Astrocyte (in vitro differentiated cells and primary cell): ENCODE data around the gene GRIP1. TPM values are rescaled to one million over a fixed set of nuclear protein-coding genes. Genes with fewer than 3 reads are reported as not detected.

Experiments used
- DNase-seq: peaks from one replicate; pipeline ENCODE4 v3.0.0-alpha.2; 2010; ENCODE audit warnings: low read depth
- FAIRE-seq: peaks from 2 replicates; lab custom pipeline; 2011; peaks lifted over from hg19 to GRCh38; lab: Jason Lieb, UNC
- H2AFZ ChIP-seq: 2 replicates; pipeline ENCODE4 v1.6.0; 2012; ENCODE audit warnings: low read depth, low read length, inconsistent platforms
- H3K27ac ChIP-seq: 2 replicates; pipeline ENCODE4 v1.5.1; 2011; ENCODE audit warnings: low read depth, low read length, inconsistent platforms
- H3K27me3 ChIP-seq: 2 replicates; pipeline ENCODE4 v1.6.0; 2011; ENCODE audit warnings: low read length, inconsistent platforms; ENCODE audit not compliant: insufficient read depth
- H3K36me3 ChIP-seq: 2 replicates; pipeline ENCODE4 v1.5.1; 2011; ENCODE audit warnings: low read length, inconsistent platforms; ENCODE audit not compliant: insufficient read depth
- H3K4me1 ChIP-seq: 2 replicates; pipeline ENCODE4 v1.5.1; 2011; ENCODE audit warnings: low read length, inconsistent platforms; ENCODE audit not compliant: insufficient read depth
- H3K4me2 ChIP-seq: 2 replicates; pipeline ENCODE4 v1.6.0; 2012; ENCODE audit warnings: low read length, inconsistent platforms
- H3K4me3 ChIP-seq: 2 replicates; pipeline ENCODE4 v1.5.1; 2011; ENCODE audit warnings: low read depth, mild to moderate bottlenecking, low read length, inconsistent platforms; ENCODE audit not compliant: insufficient read depth
- H3K79me2 ChIP-seq: 2 replicates; pipeline ENCODE4 v1.6.0; 2012; ENCODE audit warnings: mild to moderate bottlenecking, low read length, inconsistent platforms; ENCODE audit not compliant: insufficient read depth
- H3K9ac ChIP-seq: 2 replicates; pipeline ENCODE4 v1.6.0; 2012; ENCODE audit warnings: mild to moderate bottlenecking, low read length, inconsistent platforms
- H3K9me3 ChIP-seq: 2 replicates; pipeline ENCODE4 v1.5.1; 2012; ENCODE audit warnings: low read depth, mild to moderate bottlenecking, low read length, inconsistent platforms; ENCODE audit not compliant: insufficient read depth
- H4K20me1 ChIP-seq: 2 replicates; pipeline ENCODE4 v1.6.0; 2012; ENCODE audit warnings: low read length, inconsistent platforms; ENCODE audit not compliant: insufficient read depth
- H3K27ac Mint-ChIP-seq: one replicate; pipeline ENCODE4 v1.8.0; 2021; ENCODE audit warnings: mild to moderate bottlenecking, mixed read lengths; ENCODE audit not compliant: unreplicated experiment
- H3K27me3 Mint-ChIP-seq: one replicate; pipeline ENCODE4 v1.8.0; 2021; ENCODE audit warnings: low read depth, mixed read lengths; ENCODE audit not compliant: unreplicated experiment
- H3K36me3 Mint-ChIP-seq: one replicate; pipeline ENCODE4 v1.8.0; 2021; ENCODE audit warnings: low read depth, mixed read lengths; ENCODE audit not compliant: unreplicated experiment
- H3K4me1 Mint-ChIP-seq: one replicate; pipeline ENCODE4 v1.8.0; 2021; ENCODE audit warnings: low read depth, mixed read lengths; ENCODE audit not compliant: unreplicated experiment
- H3K4me3 Mint-ChIP-seq: one replicate; pipeline ENCODE4 v1.8.0; 2021; ENCODE audit warnings: mild to moderate bottlenecking, moderate library complexity, mixed read lengths; ENCODE audit not compliant: unreplicated experiment
- H3K9me3 Mint-ChIP-seq: one replicate; pipeline ENCODE4 v1.8.0; 2021; ENCODE audit warnings: mild to moderate bottlenecking, mixed read lengths; ENCODE audit not compliant: unreplicated experiment
- CTCF ChIP-seq: IDR thresholded peaks from 2 replicates; pipeline ENCODE4 v1.5.1; 2011; ENCODE audit warnings: low read depth, mild to moderate bottlenecking, inconsistent platforms, low read length, moderate library complexity; ENCODE audit not compliant: insufficient read depth
- EZH2 ChIP-seq: IDR thresholded peaks from 2 replicates; pipeline ENCODE4 v1.6.1; 2012; ENCODE audit warnings: mild to moderate bottlenecking, low read length, inconsistent platforms; ENCODE audit not compliant: insufficient read depth
- total RNA-seq: library from RNA; stranded (reverse); gene quantifications from 2 replicates; pipeline ENCODE4 v1.2.1, GENCODE V29; 2021

Gene GRIP1
- total RNA-seq, 1 donor from 2014 or later, result 16.7 TPM

DNA sequence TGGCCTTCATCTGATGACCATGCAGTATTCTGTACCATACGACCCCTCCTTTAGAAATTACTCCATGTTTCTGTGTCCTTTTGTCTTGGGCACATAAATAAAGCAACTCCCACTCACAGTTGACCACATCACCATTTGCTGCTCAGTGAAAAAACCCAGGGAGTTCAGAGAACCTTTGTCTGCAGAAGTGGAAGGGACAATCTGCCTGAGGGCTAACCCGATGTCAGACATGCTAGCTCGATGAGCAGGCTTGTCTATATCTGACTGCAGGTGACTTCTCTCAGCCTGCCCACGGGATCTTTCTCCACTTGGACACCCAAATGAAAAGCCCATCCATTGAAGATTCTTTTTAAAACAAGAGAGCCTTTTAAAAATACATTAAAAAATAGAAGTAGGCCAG lies 45.7 kb upstream of the GRIP1 start:
- Histone ChIP-seq H3K4me1 (no peaks in the 10 kb centered on the region), H3K27ac (no peak overlapping the region), H2AFZ (no peak overlapping the region), H3K4me3 (no peak overlapping the region), H3K4me2 (no peak overlapping the region), H3K9ac (no peak overlapping the region), H3K27me3 (no peaks in the 10 kb centered on the region), H4K20me1 (no peaks in the 10 kb centered on the region), H3K36me3 (no peaks in the 10 kb centered on the region), H3K79me2 (no peaks in the 10 kb centered on the region), H3K9me3 (no peaks in the 10 kb centered on the region)
- H3K27ac Mint-ChIP-seq, result no peak overlapping the region
- H3K4me3 Mint-ChIP-seq, result no peak overlapping the region
- peaks cover 2% of the 10 kb centered on the region for H3K9me3 Mint-ChIP-seq
- FAIRE-seq (no peak), DNase-seq (no peak)
- no peaks in the 10 kb centered on the region for H3K36me3 Mint-ChIP-seq
- no peaks in the 10 kb centered on the region for H3K27me3 Mint-ChIP-seq
- TF ChIP-seq EZH2 (no peak), CTCF (no peak)
- peaks cover 8% of the 10 kb centered on the region for H3K4me1 Mint-ChIP-seq

GRCh38 chr12:66724026-66724425 lies 45.1 kb upstream of the GRIP1 start:
- no peak overlapping the region for H3K27ac Mint-ChIP-seq
- Histone ChIP-seq H3K4me1 (no peaks in the 10 kb centered on the region), H3K27me3 (no peaks in the 10 kb centered on the region), H2AFZ (no peak overlapping the region), H3K27ac (no peak overlapping the region), H3K9me3 (no peaks in the 10 kb centered on the region), H3K4me3 (no peak overlapping the region), H4K20me1 (no peaks in the 10 kb centered on the region), H3K9ac (no peak overlapping the region), H3K79me2 (no peaks in the 10 kb centered on the region), H3K36me3 (no peaks in the 10 kb centered on the region), H3K4me2 (no peak overlapping the region)
- H3K36me3 Mint-ChIP-seq, result no peaks in the 10 kb centered on the region
- peaks cover 8% of the 10 kb centered on the region for H3K4me1 Mint-ChIP-seq
- FAIRE-seq (no peak), DNase-seq (no peak)
- no peak for TF ChIP-seq CTCF
- no peak for TF ChIP-seq EZH2
- H3K9me3 Mint-ChIP-seq, result peaks cover 2% of the 10 kb centered on the region
- H3K27me3 Mint-ChIP-seq, result no peaks in the 10 kb centered on the region
- H3K4me3 Mint-ChIP-seq, result no peak overlapping the region

DNA sequence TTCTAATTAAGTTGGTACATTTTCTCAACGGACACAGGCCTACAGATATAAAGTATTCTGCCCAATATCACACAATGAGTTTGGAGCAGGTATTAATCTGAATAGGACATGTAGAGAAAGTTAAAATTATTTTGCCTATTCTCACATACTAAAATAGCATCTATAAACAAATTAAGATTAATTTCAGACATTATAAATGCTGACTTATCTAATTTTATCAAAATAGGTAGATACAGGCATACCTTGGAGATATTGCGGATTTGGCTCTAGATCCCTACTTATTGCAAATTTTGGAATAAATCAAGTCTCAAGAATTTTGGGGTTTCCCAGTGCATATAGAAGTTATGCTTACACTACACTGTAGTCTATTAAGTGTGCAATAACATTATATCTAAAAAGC lies 41.0 kb upstream of the GRIP1 start:
- DNase-seq (no peak), FAIRE-seq (no peak)
- H3K4me1 Mint-ChIP-seq, result peaks cover 4% of the 10 kb centered on the region

More for the DNA sequence above, 41.0 kb upstream of the GRIP1 start:
- no peak overlapping the region for H3K27ac Mint-ChIP-seq
- no peaks in the 10 kb centered on the region for H3K36me3 Mint-ChIP-seq
- Histone ChIP-seq H3K27ac (no peak overlapping the region), H3K79me2 (no peaks in the 10 kb centered on the region), H3K4me2 (no peak overlapping the region), H3K9me3 (no peaks in the 10 kb centered on the region), H3K27me3 (no peaks in the 10 kb centered on the region), H3K9ac (no peak overlapping the region), H3K4me1 (no peaks in the 10 kb centered on the region), H2AFZ (no peak overlapping the region), H4K20me1 (no peaks in the 10 kb centered on the region), H3K4me3 (no peak overlapping the region), H3K36me3 (no peaks in the 10 kb centered on the region)
- H3K4me3 Mint-ChIP-seq, result no peak overlapping the region
- no peaks in the 10 kb centered on the region for H3K27me3 Mint-ChIP-seq
- peaks cover 2% of the 10 kb centered on the region for H3K9me3 Mint-ChIP-seq
- TF ChIP-seq EZH2, result no peak
- TF ChIP-seq CTCF, result no peak
